ENCODE data around the gene GNB1L. TPM values are rescaled to one million over a fixed set of nuclear protein-coding genes. Genes with fewer than 3 reads are reported as not detected.
A peak's percentile ranks its signal among the peaks of the same experiment; 100 is the strongest.
"Not testable (repeated sequence)": the region's sequence is repeated elsewhere in the genome, so short reads cannot be mapped to it uniquely, and the experiment has no call there.

GNB1L gene
- total and polyA plus RNA-seq, 9 of the 15 experiments (the other 6 are each of a cell fraction or from before 2014, with no cell fraction given): 0.56 to 50.5 (median 10.2) TPM

DNA sequence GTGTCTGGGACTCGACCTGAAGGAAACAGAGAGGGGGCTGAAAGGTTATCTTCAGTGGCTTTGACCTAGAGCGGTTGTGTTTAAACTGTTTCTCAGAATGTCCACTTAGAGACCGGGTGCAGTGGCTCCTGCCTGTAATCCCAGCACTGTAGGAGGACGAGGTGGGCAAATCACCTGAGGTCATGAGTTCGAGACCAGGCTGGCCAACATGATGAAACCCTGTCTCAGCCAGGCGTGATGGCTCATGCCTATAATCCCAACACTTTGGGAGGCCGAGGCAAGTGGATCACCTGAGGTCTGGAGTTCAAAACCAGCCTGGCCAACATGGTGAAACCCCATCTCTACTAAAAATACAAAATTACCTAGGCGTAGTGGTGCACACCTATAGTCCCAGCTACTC is 28.8 kb upstream of the GNB1L start:
- H3K27me3 ChIP-seq (ENCODE audit: control insufficient read depth in 2 of 2, insufficient read depth in 2 of 2, low read length in 2 of 2); in situ Hi-C loops (cut with MboI); H3K9me1 ChIP-seq (ENCODE audit: control insufficient read depth, insufficient read depth, low read length); DNase-seq (ENCODE audit: extremely low read depth in 1 of 4, low spot score in 3 of 4); H2AFZ ChIP-seq (ENCODE audit: low read depth, low read length); H3K36me3 ChIP-seq (ENCODE audit: control insufficient read depth, insufficient read depth, low read length); BruUV-seq (replicated peaks); H3K9ac ChIP-seq (ENCODE audit: insufficient read depth in 1 of 2, low read depth in 2 of 2, low read length in 2 of 2); ATAC-seq; intact Hi-C loops (cut with micrococcal nuclease); H3K27ac ChIP-seq (ENCODE audit: extremely low read depth, low read depth, low read length); H3K79me2 ChIP-seq (ENCODE audit: control insufficient read depth, insufficient read depth, low read length); FAIRE-seq; H3K4me2 ChIP-seq (ENCODE audit: insufficient read depth, low read length); H3K4me3 ChIP-seq; H3K9me3 ChIP-seq (replicated peaks; ENCODE audit: control insufficient read depth, insufficient read depth, low read depth, low read length): not testable (repeated sequence)
- 41% methylated on average over 8 of the region's 8 CpGs for WGBS (ENCODE audit: insufficient coverage, low coverage, missing lambda C conversion rate)
- H3K4me1 ChIP-seq (replicated peaks in 1 of 2; ENCODE audit: control insufficient read depth in 2 of 2, insufficient read depth in 2 of 2, low read length in 2 of 2): peaks cover 5 to 69% of the 10 kb centered on the region in 2 experiments
- H4K20me1 ChIP-seq (replicated peaks; ENCODE audit: control insufficient read depth, insufficient read depth, low read length): peaks cover 38% of the 10 kb centered on the region
- ChIA-PET CTCF (ENCODE audit: low intra/inter-chr PET ratio) (interaction anchor here (0.7 kb wide), 1 partner anchor 135 kb away, joined by 4 read pairs; no protein-coding TSS in a partner anchor), POLR2A (interaction anchor here (0.6 to 1.3 kb wide), 3 partner anchors 27 to 302 kb away, joined by 3 to 4 read pairs (median 3); no protein-coding TSS in a partner anchor)
- TF ChIP-seq CEBPB (tag; IDR thresholded peaks at IDR 0.05): 0 out of 2 replicates have a peak, but pooled peaks have one; percentile 8

DNA sequence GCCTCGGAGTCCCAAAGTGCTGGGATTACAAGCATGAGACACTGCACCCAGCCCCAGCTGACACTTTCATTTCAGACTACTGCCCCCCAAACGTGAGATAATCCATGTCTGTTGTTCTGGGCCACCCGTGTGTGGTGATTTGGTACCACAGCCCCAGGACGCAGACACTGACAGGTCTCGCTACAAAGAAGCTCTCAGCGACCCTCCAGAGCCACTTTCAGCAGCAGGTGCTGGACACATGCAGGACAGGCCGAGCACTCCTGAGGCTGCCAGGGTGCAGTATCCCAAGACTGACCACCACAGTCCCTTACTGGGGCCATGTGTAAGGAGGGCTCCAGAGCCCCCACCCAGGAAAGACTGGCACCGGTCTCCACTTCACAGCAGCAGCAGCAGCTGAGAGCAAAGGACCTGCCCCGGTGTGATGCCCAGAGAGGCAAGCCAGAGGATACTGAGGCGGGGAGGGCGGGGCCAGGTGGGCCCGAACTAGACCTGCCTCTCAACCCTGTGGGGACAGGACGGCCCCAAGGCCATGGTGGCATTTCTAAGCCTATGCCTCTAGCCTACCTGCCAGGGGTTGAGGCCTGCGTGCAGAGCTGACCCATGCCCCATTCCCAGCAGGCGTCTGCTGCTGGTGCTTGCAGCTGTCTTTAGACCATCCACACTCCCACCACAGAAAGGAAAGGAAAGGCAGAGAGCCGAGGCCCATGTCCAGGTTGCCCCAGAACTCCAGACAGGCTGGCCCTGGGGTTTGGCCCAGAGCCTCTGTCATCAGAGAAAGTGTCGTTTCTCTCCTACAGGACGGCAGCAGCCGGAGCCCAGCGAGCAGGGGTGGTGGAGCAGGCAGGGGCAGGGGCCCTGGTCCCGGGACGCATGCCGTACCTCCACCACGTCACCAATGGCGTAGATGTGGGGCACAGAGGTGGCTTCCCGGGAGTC is 28.0 kb upstream of the GNB1L start:
- no peak overlapping the region for H2AFZ ChIP-seq (ENCODE audit: low read depth, low read length)
- ATAC-seq: no peak
- peak overlapping the region in 1 of 2 experiments; percentile 39; a peak in 1 of 4 replicates for H3K9ac ChIP-seq (ENCODE audit: insufficient read depth in 1 of 2, low read depth in 2 of 2, low read length in 2 of 2)
- in situ Hi-C loops (cut with MboI) (no loop called here), intact Hi-C loops (cut with micrococcal nuclease) (no loop called here)
- peaks cover 0 to 9% of the 10 kb centered on the region in 2 experiments; a peak in 1 of 5 replicates for H3K27me3 ChIP-seq (ENCODE audit: control insufficient read depth in 2 of 2, insufficient read depth in 2 of 2, low read length in 2 of 2)
- CTCF ChIA-PET (ENCODE audit: low intra/inter-chr PET ratio): no interaction called here
- no peaks in the 10 kb centered on the region for H3K79me2 ChIP-seq (ENCODE audit: control insufficient read depth, insufficient read depth, low read length)
- H3K36me3 ChIP-seq (ENCODE audit: control insufficient read depth, insufficient read depth, low read length): no peaks in the 10 kb centered on the region
- 65% methylated on average over 26 of the region's 26 CpGs for WGBS (ENCODE audit: insufficient coverage, low coverage, missing lambda C conversion rate)
- no peak for DNase-seq (ENCODE audit: extremely low read depth in 1 of 4, low spot score in 3 of 4)
- H3K9me3 ChIP-seq (replicated peaks; ENCODE audit: control insufficient read depth, insufficient read depth, low read depth, low read length): no peaks in the 10 kb centered on the region
- H3K4me1 ChIP-seq (replicated peaks in 1 of 2; ENCODE audit: control insufficient read depth in 2 of 2, insufficient read depth in 2 of 2, low read length in 2 of 2): peaks cover 5 to 69% of the 10 kb centered on the region in 2 experiments
- H4K20me1 ChIP-seq (replicated peaks; ENCODE audit: control insufficient read depth, insufficient read depth, low read length): peaks cover 34% of the 10 kb centered on the region
- no peak overlapping the region for H3K4me2 ChIP-seq (ENCODE audit: insufficient read depth, low read length)
- POLR2A ChIA-PET: interaction anchor here (0.6 to 4.0 kb wide), 9 partner anchors 8 to 376 kb away, joined by 3 to 21 read pairs (median 4); no protein-coding TSS in a partner anchor
- no peak overlapping the region for H3K4me3 ChIP-seq
- H3K9me1 ChIP-seq (ENCODE audit: control insufficient read depth, insufficient read depth, low read length): no peaks in the 10 kb centered on the region
- no peak overlapping the region for H3K27ac ChIP-seq (ENCODE audit: extremely low read depth, low read depth, low read length)
- no peak for FAIRE-seq
- BruUV-seq (replicated peaks): no TSS peak
- TF ChIP-seq, protein P1, sequence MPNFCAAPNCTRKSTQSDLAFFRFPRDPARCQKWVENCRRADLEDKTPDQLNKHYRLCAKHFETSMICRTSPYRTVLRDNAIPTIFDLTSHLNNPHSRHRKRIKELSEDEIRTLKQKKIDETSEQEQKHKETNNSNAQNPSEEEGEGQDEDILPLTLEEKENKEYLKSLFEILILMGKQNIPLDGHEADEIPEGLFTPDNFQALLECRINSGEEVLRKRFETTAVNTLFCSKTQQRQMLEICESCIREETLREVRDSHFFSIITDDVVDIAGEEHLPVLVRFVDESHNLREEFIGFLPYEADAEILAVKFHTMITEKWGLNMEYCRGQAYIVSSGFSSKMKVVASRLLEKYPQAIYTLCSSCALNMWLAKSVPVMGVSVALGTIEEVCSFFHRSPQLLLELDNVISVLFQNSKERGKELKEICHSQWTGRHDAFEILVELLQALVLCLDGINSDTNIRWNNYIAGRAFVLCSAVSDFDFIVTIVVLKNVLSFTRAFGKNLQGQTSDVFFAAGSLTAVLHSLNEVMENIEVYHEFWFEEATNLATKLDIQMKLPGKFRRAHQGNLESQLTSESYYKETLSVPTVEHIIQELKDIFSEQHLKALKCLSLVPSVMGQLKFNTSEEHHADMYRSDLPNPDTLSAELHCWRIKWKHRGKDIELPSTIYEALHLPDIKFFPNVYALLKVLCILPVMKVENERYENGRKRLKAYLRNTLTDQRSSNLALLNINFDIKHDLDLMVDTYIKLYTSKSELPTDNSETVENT (CRISPR knock-in tag; IDR thresholded peaks at IDR 0.05): peak; percentile 23; the same call in 1 of the 2 replicates
